Activated naive CD4-positive, alpha-beta T cell treated with anti-CD3 and anti-CD28 coated beads, Interleukin-2, amount 50 U/mL, for 72 hours (primary cell): ENCODE data around the gene BACH2. TPM values are rescaled to one million over a fixed set of nuclear protein-coding genes. Genes with fewer than 3 reads are reported as not detected.

Source experiments
- ATAC-seq, 2 donors: fragments of 150-1000 bp; cut with Tn5 transposase; 2 replicates each; pipeline ENCODE4 v1.10.0; 2021; ENCODE audit warnings: mild to moderate bottlenecking in 2 of 2, moderate library complexity in 2 of 2
- DNase-seq, 2 donors: peaks; one replicate each; pipeline ENCODE4 v3.0.0; 2021 to 2022; ENCODE audit warnings: low spot score in 2 of 2
- H3K27ac Mint-ChIP-seq, 2 donors: one replicate each; pipeline ENCODE4 v1.8.0; 2022; ENCODE audit warnings: mild to moderate bottlenecking in 2 of 2, mixed read lengths in 2 of 2
- H3K36me3 Mint-ChIP-seq, 2 donors: one replicate each; pipeline ENCODE4 v1.8.0; 2022; ENCODE audit warnings: mixed read lengths in 2 of 2
- H3K9me3 Mint-ChIP-seq, 2 donors: one replicate each; pipeline ENCODE4 v1.8.0; 2022; ENCODE audit warnings: mixed read lengths in 2 of 2
- total RNA-seq, 2 donors: library from RNA; stranded (reverse); gene quantifications; one replicate each; pipeline ENCODE4 v1.2.3, GENCODE V29; 2022

The BACH2 gene
- total RNA-seq, 2 donors from 2014 or later, result 48.7 to 90.8 TPM

DNA sequence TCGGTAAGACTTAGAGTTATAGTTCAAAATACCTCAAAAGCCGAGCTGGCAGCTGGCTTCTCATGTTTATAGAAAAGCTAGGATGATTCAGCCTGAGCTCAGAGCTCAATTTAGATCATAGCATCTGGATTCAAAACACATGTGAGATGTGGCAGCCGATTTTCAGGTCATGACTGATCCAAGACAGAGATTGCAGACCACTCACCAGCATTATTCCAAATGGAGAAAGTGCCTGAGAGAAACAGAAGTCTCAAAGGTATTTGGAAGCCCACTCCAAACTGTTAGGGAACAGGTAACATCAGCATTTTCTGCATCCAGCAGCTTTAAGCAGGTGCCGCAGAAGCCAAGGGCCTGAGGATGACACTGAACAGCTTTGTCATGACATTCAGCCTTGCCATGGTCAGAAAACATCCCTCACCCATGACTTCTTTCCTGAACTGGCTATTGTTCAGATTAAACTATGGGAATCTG, 102.2 kb downstream of the BACH2 start:
- Mint-ChIP-seq H3K27ac (peak overlapping the region; percentile 90 to 92), H3K36me3 (peaks cover 23 to 34% of the 10 kb centered on the region in 2 donors), H3K9me3 (peaks cover 6 to 12% of the 10 kb centered on the region in 2 donors)
- ATAC-seq (peak; percentile 48 to 64), DNase-seq (no peak)

DNA sequence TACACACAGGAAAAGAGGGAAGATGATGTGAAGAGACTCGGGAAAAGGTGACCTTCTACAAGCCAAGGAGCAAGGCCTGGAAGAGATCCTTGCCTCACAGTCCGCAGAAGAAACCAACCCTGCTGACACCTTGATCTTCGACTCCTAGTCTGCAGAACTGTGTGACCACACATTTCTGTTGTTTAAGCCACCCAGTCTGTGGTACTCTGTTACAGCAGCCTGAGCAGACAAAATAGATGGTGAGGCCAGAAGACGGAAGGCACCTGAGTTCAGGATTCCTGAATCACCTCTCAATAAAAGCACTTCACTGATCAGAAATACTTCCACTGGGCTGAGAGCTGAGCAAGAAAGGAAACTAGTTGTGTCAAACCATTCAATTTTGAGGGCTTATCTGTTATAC, 103.3 kb downstream of the BACH2 start:
- ATAC-seq, result peak in 1 of 2 donors; percentile 45
- H3K36me3 Mint-ChIP-seq, result peaks cover 14 to 23% of the 10 kb centered on the region in 2 donors
- no peak for DNase-seq
- H3K9me3 Mint-ChIP-seq, result peaks cover 3 to 4% of the 10 kb centered on the region in 2 donors
- H3K27ac Mint-ChIP-seq, result peak overlapping the region; percentile 41 to 90

DNA sequence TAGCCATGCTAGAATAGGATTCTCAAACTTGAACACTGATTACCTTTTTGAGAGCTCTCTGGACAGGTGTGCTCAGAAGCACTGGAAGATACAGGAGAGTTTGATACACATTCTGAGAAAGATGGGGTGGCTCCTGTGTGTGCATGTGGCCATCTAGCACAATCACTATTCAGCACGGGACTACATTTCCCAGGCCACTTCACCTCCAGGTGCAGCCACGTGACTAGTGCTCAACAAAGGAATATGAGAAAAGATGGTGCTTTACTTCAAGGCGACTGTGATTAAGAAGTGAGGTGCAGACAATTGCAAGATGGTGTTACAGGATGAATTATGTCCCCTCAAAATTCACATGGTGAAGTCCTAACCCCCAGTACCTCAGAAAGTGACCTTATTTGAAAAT, 103.8 kb downstream of the BACH2 start:
- no peak for ATAC-seq
- peaks cover 9 to 18% of the 10 kb centered on the region in 2 donors for H3K36me3 Mint-ChIP-seq
- no peak for DNase-seq

DNA sequence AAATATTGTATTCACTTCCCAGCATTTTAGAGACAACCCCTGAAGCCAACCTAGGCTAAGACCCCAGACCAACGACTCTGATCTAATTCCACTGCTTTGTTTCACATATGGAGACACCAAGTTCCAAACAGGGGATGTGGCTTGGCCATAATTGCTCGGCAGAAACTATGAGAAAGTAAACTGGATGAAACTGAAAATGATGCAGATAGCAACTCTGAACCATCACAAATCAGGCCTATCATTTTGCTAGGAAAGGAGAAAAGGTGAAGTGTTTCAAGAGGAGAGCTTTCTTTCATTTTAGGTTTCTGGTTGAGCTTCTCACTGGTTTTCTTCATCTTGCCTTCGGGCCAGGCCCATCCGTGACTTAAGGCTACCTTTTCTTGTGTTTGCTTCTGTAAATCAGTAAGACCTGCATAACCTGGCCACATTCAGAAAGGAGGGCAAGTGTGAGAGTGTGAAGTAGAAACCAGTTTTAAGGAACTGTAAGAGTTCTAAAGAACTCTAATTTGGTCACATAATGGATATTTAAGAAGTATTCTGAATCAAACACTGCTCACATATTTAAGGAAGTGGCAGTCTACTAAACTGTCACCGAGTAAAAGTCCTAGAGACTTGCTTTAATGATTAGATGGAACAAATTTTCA, 105.8 kb downstream of the BACH2 start:
- Mint-ChIP-seq H3K36me3 (peaks cover 9 to 15% of the 10 kb centered on the region in 2 donors), H3K27ac (peak overlapping the region; percentile 47 to 85), H3K9me3 (no peaks in the 10 kb centered on the region)
- ATAC-seq (peak; percentile 51 to 68), DNase-seq (no peak)

More for the DNA sequence above, 103.8 kb downstream of the BACH2 start:
- H3K9me3 Mint-ChIP-seq, result no peaks in the 10 kb centered on the region
- H3K27ac Mint-ChIP-seq, result peak overlapping the region; percentile 37 to 90

DNA sequence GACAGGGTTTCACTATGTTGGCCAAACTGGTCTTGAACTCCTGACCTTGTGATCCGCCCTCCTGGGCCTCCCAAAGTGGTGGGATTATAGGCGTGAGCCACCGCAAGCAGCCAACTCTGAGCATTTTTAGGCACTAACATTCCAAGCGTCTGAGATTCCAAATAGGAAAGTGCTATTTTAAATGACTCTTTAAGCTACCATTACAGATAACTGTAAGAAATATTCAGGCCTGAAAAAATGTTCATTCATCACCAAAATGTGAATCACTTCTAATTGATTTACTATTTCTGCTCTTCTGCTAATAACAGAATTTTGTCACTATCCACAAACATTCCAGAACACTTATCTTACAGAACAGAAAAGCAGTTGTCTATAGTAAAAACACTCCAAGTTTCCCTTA, 106.5 kb downstream of the BACH2 start:
- Mint-ChIP-seq H3K36me3 (peaks cover 9 to 15% of the 10 kb centered on the region in 2 donors), H3K9me3 (no peaks in the 10 kb centered on the region), H3K27ac (peak overlapping the region in 1 of 2 donors; percentile 85)
- no peak for ATAC-seq
- DNase-seq, result no peak

DNA sequence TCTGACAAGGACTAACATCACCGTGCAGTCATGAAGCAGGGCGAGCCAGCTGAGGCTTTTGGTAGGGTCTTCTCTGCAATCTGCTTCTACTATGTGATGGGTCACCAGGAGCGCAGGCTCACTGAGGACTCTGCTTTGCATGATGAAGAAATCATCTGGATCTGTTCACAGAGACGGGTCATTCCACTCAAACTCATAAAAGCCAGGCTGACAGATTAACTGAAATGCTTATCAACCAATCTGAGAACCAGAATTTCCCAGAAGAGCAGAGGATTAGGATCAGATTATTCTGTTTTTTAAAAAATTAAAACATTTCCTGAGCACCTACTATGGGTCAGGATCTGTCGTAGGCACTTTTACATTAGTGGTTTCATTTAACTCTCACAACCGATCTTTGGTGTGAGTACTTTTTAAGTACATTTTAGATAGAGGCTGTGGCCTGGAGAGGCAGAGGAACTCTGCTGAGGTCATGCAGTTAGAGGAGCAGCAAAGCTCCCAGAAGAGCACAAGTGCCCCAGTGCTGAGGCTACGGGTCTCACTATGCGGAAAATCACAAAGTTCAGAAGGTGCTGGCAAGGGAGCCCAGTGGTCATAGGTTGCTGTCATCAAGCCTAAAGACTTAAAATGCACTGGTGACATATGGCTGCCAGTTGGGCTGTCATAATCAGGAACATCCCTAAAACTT, 109.1 kb downstream of the BACH2 start:
- ATAC-seq (peak; percentile 48 to 77), DNase-seq (no peak)
- H3K36me3 Mint-ChIP-seq, result peaks cover under 1 to 10% of the 10 kb centered on the region in 2 donors
- no peaks in the 10 kb centered on the region for H3K9me3 Mint-ChIP-seq
- peak overlapping the region; percentile 93 to 94 for H3K27ac Mint-ChIP-seq

DNA sequence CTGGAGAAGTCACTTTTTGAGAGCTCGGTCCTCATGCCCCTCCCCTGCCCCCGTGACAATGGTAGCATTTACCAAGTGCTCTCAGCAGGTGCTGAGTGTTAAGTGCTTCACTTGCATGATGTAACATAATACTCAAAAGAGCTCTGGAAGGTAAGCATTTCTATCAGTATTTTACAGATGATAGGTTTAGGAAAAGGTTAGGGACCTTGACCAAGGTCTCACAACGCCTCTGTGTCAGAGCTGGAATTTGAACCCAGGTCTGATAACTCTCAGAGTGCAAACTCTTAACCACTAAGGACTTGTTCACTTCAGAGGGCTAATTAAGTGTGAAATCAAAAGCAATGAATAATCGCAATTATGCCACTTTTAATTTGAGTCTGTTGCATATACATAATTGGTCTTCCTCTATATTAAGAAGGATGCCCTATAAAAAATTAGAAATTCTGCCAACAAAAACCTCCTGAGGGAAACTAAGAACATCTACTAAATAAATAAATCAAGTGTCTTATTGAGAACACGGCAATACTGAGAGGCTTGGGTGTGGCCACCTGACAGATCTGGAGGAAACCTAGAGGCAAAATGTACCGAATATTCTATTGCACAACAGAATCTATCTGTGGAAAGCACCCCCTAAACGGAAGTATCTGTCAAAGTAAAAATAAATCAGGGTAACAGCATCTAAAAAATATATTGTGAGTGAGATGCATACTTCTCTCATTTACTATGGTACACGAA, 109.8 kb downstream of the BACH2 start:
- H3K27ac Mint-ChIP-seq, result peak overlapping the region; percentile 93 to 94
- H3K9me3 Mint-ChIP-seq, result no peaks in the 10 kb centered on the region
- ATAC-seq (peak in 1 of 2 donors; percentile 10), DNase-seq (no peak)
- peaks cover 0 to 15% of the 10 kb centered on the region in 2 donors for H3K36me3 Mint-ChIP-seq

DNA sequence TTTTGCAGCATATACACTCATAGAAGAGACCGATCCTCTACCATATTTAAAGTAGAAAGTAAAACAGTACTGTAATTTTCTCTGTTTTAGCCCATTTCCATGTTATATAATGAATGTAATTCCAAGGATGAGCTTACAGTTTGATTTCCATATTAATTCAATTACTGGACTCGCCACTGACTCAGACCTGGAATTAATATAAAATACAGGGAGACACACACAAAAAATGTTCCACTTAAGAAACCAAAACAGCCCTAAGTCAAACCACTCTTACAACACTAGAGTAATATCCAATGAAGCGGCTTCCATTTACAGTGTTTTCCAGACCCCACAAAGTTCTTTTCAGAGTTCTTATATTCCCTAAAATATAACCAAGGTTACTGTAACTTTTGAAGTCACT, 110.6 kb downstream of the BACH2 start:
- Mint-ChIP-seq H3K36me3 (peaks cover 0 to 17% of the 10 kb centered on the region in 2 donors), H3K27ac (peak overlapping the region; percentile 93 to 94), H3K9me3 (no peaks in the 10 kb centered on the region)
- no peak for DNase-seq
- ATAC-seq, result no peak

DNA sequence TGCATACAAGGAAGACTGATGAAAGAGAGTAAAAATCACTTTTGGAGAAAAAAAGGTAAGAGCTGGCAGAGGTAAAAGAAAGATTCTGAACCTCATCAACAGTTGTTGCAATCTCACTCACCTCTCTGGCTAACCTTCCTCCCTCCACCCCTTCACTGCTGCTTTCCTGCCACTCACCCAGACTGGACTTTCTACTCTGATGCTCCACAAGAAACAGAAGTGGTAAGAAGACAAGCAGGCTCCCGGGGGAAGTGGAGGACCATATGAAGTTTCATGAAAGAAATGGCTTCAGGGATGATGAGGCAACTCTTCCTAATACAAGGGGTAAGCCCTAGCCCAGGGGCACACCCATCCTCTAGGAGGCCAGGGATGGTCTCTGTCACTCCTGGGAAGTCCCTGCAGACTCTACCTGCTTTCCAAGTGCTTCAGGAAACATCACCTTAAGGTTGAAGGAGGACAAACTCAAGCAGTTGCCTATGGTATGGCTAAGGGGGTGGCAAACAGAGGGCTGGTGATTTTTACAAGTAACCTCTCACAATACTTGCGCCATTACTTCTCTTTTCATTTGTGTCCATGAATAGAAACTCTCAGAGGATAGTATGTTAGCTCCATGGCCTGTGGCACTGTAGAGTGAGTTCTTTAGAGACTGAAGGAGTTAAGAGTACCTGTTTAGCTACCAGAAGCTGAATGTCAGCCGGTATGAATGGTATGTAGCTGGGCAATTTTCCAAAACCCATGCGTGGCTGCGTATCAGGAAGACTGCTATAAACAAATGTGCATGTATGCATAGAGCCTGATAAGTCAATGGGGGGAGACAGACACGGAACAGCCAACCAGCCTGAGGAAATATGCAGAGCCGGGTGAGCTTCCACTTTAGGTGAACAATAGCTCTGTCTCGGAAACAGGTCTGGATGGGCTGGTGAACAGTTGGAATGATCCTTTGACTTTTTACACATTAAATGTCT, 112.0 kb downstream of the BACH2 start:
- H3K27ac Mint-ChIP-seq, result peak overlapping the region; percentile 72 to 75
- H3K36me3 Mint-ChIP-seq, result peaks cover 0 to 20% of the 10 kb centered on the region in 2 donors
- ATAC-seq, result peak in 1 of 2 donors; percentile 21
- DNase-seq, result no peak
- H3K9me3 Mint-ChIP-seq, result no peaks in the 10 kb centered on the region

DNA sequence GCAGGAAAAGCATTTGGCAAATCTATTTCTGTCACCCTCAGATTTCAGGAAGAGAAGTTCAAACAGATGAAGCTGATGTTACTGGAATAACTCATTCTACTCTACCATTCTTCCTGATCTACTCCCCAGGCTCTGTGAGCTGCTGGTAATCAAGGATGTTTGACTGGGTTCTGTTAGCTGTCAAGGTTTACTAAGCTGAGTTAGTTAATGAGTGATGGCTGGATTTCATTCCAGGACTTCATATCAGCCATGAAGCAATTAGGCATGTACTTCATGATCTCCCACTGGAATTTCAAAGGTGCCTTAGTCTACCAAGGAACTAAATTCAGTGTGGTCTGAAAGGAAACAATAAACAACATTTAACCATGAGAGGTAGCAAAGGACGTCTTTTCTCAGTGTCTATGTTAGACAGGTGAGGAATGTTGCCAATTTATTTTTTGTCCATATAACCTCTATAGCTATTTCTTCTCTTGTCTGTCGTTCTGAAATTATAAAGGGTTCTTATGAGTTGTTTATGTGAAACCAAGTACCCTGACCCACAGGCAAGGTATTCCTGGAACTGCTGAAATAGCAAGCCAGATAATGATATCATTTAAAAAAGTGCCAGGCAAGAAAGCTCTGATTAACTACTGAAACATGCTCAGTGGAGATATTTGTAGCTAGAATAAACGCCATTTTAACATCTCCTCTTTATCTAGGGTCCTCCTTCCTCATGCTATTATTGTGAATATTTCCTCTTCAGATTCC, 112.9 kb downstream of the BACH2 start:
- no peak for DNase-seq
- Mint-ChIP-seq H3K9me3 (no peaks in the 10 kb centered on the region), H3K36me3 (peaks cover 0 to 20% of the 10 kb centered on the region in 2 donors), H3K27ac (peak overlapping the region; percentile 72 to 75)
- no peak for ATAC-seq

DNA sequence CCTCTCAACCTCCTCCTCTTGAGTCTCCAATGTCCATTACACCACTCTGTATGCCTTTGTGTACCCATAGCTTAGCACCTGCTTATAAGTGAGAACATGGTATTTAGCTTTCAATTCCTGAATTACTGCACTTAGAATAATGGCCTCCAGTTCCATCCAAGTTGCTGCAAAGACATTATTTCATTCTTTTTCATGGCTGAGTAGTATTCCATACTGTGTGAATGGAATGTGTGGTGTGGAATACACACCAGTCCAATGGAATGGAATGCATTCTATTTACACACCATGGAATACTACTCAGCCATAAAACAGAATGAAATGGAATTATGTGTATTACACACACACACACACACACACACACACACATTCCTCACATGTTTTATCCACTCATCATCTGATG, 116.1 kb downstream of the BACH2 start:
- Mint-ChIP-seq H3K27ac (no peak overlapping the region), H3K36me3 (peaks cover 0 to 14% of the 10 kb centered on the region in 2 donors)
- ATAC-seq, result no peak

DNA sequence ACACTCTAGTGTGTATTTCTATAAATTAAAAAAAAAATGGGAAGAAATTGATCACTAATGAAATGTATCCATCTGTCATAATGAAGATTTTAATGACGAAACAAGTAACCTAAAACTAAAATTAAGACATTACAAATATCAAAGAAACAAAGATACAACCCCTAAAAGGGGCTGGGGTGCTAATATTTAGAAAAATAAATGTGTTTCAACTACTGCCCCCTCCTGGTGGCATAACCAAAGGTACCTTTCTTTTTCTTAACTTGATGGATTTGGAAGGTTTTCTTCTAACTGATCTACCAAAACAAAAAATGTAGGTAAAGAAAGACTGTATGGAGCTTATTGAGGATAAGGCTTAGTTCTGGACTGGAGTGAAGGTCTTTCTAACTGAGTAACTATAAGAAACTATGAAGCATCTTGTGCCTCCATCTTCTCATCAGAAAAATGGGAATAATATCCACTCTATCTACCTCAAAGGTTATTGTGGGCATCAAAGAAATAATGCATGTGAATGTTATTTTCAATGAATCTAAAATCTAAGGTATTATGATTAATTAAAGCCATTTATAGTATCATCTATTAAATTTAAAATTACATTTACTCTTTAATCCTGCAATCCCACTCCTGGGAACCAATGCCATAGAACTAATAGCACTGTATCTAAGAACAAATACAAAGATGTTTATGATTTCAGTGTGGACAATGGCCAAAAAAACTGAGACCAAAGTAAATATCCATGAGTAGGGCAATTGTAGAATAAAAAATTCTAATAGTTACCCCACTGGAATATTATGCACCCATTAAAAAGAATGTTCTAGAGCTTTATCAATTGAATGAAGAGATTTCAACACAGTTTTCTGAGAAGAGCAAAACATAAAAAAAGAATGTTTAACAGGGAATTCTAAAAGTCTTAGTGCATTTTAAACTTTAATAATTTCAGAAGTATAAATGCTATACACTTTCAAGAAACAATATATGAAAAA, 117.2 kb downstream of the BACH2 start:
- Mint-ChIP-seq H3K9me3 (no peaks in the 10 kb centered on the region), H3K36me3 (peaks cover 0 to 10% of the 10 kb centered on the region in 2 donors), H3K27ac (peak overlapping the region in 1 of 2 donors; percentile 83)
- ATAC-seq (no peak), DNase-seq (no peak)

More for the DNA sequence above, 116.1 kb downstream of the BACH2 start:
- no peaks in the 10 kb centered on the region for H3K9me3 Mint-ChIP-seq
- DNase-seq, result no peak

DNA sequence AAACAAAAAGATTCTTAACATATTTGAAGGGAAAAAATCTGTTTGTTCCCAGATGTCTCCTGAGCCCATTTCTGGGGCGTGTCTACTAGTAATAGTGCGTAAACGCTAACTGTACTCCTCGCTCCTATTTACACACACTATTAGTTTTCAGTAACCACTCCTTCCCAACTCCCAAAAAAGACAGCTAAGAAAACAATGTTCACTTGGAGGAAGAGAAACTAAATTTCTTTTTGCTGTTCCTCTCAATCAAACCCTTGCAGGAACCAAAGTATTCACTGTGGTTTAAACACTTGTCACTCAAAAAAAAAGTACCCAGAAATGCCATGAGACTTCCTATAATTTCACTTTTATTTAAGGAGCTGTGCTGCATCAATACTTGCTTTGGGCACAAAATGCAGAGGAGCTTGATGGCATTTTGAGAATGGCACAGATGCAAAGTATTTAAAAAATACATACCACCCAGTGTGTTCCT, 118.2 kb downstream of the BACH2 start:
- Mint-ChIP-seq H3K27ac (peak overlapping the region; percentile 75 to 83), H3K9me3 (no peaks in the 10 kb centered on the region), H3K36me3 (peaks cover 0 to 10% of the 10 kb centered on the region in 2 donors)
- no peak for DNase-seq
- no peak for ATAC-seq
